GM12892 (cell line): Measurements from ENCODE around the gene HIVEP3.

Experiments used
- POLR2A ChIP-seq: IDR thresholded peaks from 2 replicates; pipeline ENCODE4 v1.6.1; 2011; ENCODE audit warnings: low read depth, low read length, control low read depth
- POLR2AphosphoS5 ChIP-seq: IDR thresholded peaks from 2 replicates; pipeline ENCODE4 v1.6.1; 2011; ENCODE audit warnings: low read depth, low read length, control low read depth
- TAF1 ChIP-seq: IDR thresholded peaks from 2 replicates; pipeline ENCODE4 v1.6.1; 2011; ENCODE audit warnings: low read depth, mild to moderate bottlenecking, control low read depth, low read length, borderline replicate concordance

DNA sequence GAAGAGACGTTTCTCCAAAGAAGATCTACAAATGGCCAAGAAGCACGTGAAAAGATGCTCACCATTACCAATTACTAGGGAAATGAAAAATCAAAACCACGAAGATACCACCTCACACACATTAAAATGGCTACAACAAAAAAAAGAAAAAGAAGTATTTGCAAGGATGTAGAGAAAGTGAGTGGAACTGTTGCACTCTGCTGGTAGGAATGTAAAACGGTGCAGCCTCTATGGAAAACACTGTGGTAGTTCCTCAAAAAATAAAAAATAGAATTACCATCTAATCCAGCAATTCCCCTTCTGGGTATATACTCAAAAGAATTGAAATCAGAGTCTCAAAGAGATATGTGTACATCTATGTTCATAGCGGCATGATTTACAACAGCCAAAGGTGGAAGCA lies 318.8 kb downstream of the HIVEP3 start:
- TF ChIP-seq POLR2AphosphoS5, result no peak
- TF ChIP-seq TAF1, result no peak
- no peak for TF ChIP-seq POLR2A
